ENCODE results near the gene MRPL36.

- TF ChIP-seq CTCF (conservative IDR thresholded peaks at IDR 0.05; ENCODE audit: low read depth, low read length), result no peak
- TF ChIP-seq MAFK (IDR thresholded peaks at IDR 0.05; ENCODE audit: low read depth, low read length), result no peak
- no peak for TF ChIP-seq RAD21 (IDR thresholded peaks at IDR 0.05; ENCODE audit: low read length)
- no peak for TF ChIP-seq BHLHE40 (IDR thresholded peaks at IDR 0.05; ENCODE audit: low read depth, low read length)
- no peak for TF ChIP-seq SMC3 (IDR thresholded peaks at IDR 0.05; ENCODE audit: low read depth, low read length)
- TF ChIP-seq POLR2A (IDR thresholded peaks at IDR 0.05; ENCODE audit: low read depth, low read length), result no peak
- TF ChIP-seq ELK1 (IDR thresholded peaks at IDR 0.05; ENCODE audit: borderline replicate concordance, low read depth, low read length), result no peak
- no peak for TF ChIP-seq RFX5 (IDR thresholded peaks at IDR 0.05; ENCODE audit: low read depth, low read length)
- TF ChIP-seq MXI1 (IDR thresholded peaks at IDR 0.05; ENCODE audit: borderline replicate concordance, low read depth, low read length), result no peak
- TF ChIP-seq RCOR1 (IDR thresholded peaks at IDR 0.05; ENCODE audit: insufficient replicate concordance, low read length), result no peak
Observed at GRCh38 chr5:1763960-1764605, 35.6 kb downstream of the MRPL36 start.

All from IMR-90 (cell line).